ENCODE results near the gene CDKN2D.

DNA sequence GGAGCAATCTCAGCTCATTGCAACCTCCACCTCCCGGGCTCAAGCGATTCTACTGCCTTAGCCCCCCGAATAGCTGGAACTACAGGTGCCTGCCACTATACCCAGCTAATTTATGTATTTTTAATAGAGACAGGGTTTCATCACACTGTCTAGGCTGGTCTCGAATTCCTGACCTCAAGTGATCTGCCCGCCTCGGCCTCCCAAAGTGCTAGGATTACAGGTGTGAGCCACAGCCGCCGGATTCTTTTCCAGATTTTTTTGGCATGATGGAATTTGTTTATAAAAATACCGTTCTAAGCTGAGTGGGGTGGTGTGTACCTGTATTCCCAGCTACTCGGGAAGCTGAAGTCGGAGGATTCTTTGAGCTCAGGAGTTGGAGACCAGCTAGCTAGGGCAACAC is 31.1 kb downstream of the CDKN2D start:
- no peak for TF ChIP-seq EZH2phosphoT487 (IDR thresholded peaks at IDR 0.05; ENCODE audit: borderline replicate concordance, low read length)
- TF ChIP-seq, protein P1, sequence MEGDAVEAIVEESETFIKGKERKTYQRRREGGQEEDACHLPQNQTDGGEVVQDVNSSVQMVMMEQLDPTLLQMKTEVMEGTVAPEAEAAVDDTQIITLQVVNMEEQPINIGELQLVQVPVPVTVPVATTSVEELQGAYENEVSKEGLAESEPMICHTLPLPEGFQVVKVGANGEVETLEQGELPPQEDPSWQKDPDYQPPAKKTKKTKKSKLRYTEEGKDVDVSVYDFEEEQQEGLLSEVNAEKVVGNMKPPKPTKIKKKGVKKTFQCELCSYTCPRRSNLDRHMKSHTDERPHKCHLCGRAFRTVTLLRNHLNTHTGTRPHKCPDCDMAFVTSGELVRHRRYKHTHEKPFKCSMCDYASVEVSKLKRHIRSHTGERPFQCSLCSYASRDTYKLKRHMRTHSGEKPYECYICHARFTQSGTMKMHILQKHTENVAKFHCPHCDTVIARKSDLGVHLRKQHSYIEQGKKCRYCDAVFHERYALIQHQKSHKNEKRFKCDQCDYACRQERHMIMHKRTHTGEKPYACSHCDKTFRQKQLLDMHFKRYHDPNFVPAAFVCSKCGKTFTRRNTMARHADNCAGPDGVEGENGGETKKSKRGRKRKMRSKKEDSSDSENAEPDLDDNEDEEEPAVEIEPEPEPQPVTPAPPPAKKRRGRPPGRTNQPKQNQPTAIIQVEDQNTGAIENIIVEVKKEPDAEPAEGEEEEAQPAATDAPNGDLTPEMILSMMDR (IDR thresholded peaks at IDR 0.05; ENCODE audit: low read depth, low read length, poor library complexity, severe bottlenecking) = no peak

Data from DOHH2 (cell line).